Measurements from ENCODE around the gene OGDH.

The OGDH gene

DNA sequence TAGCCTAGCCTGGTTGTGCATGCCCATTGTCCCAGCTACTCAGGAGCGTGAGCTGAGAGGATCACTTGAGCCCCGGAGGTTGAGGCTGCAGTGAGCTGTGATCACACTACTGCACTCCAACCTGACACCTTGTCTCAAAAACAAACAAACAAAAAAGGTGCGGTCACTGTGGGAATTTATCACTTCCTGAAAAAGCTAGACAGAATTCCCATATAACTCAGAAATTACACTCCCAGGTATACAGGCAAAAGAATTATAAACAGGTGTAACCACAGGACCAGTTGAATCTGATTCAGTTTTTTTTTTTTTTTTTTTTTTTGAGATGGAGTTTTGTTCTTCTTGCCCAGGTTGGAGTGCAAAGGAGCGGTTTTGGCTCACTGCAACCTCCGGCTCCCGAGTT lies 3.2 kb upstream of the OGDH start:
- ChIA-PET POLR2A (no interaction called here), CTCF (interaction anchor here (1.1 to 2.2 kb wide), 3 partner anchors 11 to 15 kb away, joined by 3 to 4 read pairs (median 4); no protein-coding TSS in a partner anchor)
- DNase-seq (ENCODE audit: extremely low spot score) = no peak
- no peak for TF ChIP-seq CTCF (IDR thresholded peaks at IDR 0.05; ENCODE audit: control extremely low read depth, extremely low read depth, low read depth, missing control alignments)

DNA sequence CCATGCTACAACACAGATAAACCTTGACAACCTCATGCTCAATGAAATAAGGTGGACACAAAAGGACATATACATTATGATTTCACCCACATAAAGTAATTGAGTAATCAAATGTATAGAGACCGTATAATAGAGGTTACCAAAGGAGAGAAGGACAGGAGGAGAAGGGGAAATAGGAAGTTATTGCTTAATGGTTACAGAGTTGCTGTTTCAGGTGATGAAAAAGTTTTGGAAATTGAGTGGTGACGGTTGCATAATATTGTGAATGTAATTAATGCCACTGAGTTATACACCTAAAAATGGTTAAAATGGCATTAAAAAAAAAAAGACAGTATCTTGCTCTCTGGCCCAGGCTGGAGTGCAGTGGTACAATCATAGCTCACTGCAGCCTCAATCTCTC lies 1.5 kb upstream of the OGDH start:
- DNase-seq (ENCODE audit: extremely low spot score) = no peak
- CTCF ChIA-PET = interaction anchor here (1.3 to 2.2 kb wide), 2 partner anchors 10 to 13 kb away, joined by 3 to 4 read pairs; no protein-coding TSS in a partner anchor
- TF ChIP-seq CTCF (IDR thresholded peaks at IDR 0.05; ENCODE audit: control extremely low read depth, extremely low read depth, low read depth, missing control alignments) = no peak
- POLR2A ChIA-PET = interaction anchor here (1.1 kb wide), 1 partner anchor 200 kb away, joined by 3 read pairs; no protein-coding TSS in a partner anchor

GRCh38 chr7:44607141-44608068 lies 978 bp downstream of the OGDH start:
- ChIA-PET POLR2A (interaction anchor here (0.6 to 2.2 kb wide), 6 partner anchors 26 to 277 kb away, joined by 3 to 7 read pairs (median 4); partner anchors contain the start of genes DDX56 and PURB), CTCF (interaction anchor here (1.0 to 2.3 kb wide), 8 partner anchors 10 to 240 kb away, joined by 3 to 7 read pairs (median 4); no protein-coding TSS in a partner anchor)
- TF ChIP-seq CTCF (IDR thresholded peaks at IDR 0.05; ENCODE audit: control extremely low read depth, extremely low read depth, low read depth, missing control alignments) = no peak
- DNase-seq (ENCODE audit: extremely low spot score) = no peak

GRCh38 chr7:44608916-44609648 lies 2.7 kb downstream of the OGDH start:
- ChIA-PET POLR2A (interaction anchor here (0.6 to 1.8 kb wide), 2 partner anchors 110 to 189 kb away, joined by 3 to 10 read pairs; no protein-coding TSS in a partner anchor), CTCF (no interaction called here)
- DNase-seq (ENCODE audit: extremely low spot score) = no peak
- TF ChIP-seq CTCF (IDR thresholded peaks at IDR 0.05; ENCODE audit: control extremely low read depth, extremely low read depth, low read depth, missing control alignments) = no peak

DNA sequence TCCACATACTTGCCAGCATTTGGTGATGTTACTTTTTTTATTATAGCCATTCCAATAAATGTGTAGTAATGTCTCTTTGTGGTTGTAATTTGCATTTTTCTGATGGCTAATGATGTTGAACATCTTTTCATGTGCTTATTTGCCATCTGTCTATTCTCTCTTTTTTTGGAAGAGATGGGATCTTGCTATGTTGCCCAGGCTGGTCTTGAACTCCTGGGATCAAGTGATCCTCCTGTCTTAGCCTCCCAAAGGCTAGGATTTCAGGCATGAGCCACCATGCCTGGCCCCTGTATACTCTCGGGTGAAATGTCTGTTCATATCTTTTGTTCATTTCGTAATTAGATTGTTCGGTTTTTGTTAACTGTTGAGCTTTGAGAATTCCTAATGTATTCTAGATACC lies 3.4 kb downstream of the OGDH start:
- CTCF ChIA-PET = interaction anchor here (0.9 to 1.1 kb wide), 2 partner anchors 11 to 25 kb away, joined by 3 read pairs; no protein-coding TSS in a partner anchor
- no peak for TF ChIP-seq CTCF (IDR thresholded peaks at IDR 0.05; ENCODE audit: control extremely low read depth, extremely low read depth, low read depth, missing control alignments)
- DNase-seq (ENCODE audit: extremely low spot score) = no peak
- POLR2A ChIA-PET = interaction anchor here (0.6 to 1.8 kb wide), 2 partner anchors 109 to 188 kb away, joined by 3 to 10 read pairs; no protein-coding TSS in a partner anchor

DNA sequence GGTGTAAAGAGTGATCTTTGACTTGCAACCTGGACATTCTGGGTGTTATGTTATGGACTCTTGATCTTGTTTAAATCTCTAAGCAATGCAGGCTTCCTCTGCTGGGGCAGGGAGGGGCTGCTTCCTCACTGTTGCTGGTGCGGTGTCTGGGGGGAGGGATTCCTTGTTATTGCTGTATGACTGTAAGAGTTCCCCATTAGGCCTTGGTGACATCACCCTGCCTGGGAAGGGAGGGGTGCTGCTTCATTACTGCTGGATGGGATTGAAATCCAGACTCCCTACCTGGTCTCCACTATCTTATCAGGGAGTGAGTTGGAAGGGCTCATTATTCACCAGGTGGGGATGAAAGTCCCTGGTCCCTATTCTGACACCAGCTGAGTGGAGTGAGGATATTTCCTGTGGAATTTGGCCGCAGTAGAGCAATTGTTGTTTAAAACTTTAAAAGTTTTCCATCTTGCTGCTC lies 8.8 kb downstream of the OGDH start:
- ChIA-PET POLR2A (no interaction called here), CTCF (interaction anchor here (2.1 kb wide), 1 partner anchor 50 kb away, joined by 4 read pairs; no protein-coding TSS in a partner anchor)
- no peak for DNase-seq (ENCODE audit: extremely low spot score)
- no peak for TF ChIP-seq CTCF (IDR thresholded peaks at IDR 0.05; ENCODE audit: control extremely low read depth, extremely low read depth, low read depth, missing control alignments)
